ENCODE data around the gene ANKFN1.
"Not testable (repeated sequence)": the region's sequence is repeated elsewhere in the genome, so short reads cannot be mapped to it uniquely, and the experiment has no call there.

ANKFN1 gene

GRCh38 chr17:56185491-56186221, 32.4 kb downstream of the ANKFN1 start:
- no peak for DNase-seq

- peak; percentile 41 for DNase-seq
Observed at GRCh38 chr17:56186222-56186786, 33.0 kb downstream of the ANKFN1 start.

- no peak for DNase-seq
Observed at GRCh38 chr17:56203430-56203829, 50.2 kb downstream of the ANKFN1 start.

GRCh38 chr17:56206351-56206750, 53.1 kb downstream of the ANKFN1 start:
- no peak for DNase-seq

- no peak for DNase-seq
Observed at GRCh38 chr17:56213031-56213430, 59.8 kb downstream of the ANKFN1 start.

GRCh38 chr17:56217921-56218320, 64.6 kb downstream of the ANKFN1 start:
- no peak for DNase-seq

GRCh38 chr17:56222255-56222654, 69.0 kb downstream of the ANKFN1 start:
- DNase-seq = no peak

- no peak for DNase-seq
Observed at GRCh38 chr17:56230660-56231059, 77.4 kb downstream of the ANKFN1 start.

GRCh38 chr17:56231252-56231651, 78.0 kb downstream of the ANKFN1 start:
- no peak for DNase-seq

- DNase-seq = no peak
Observed at GRCh38 chr17:56231693-56232092, 78.4 kb downstream of the ANKFN1 start.

GRCh38 chr17:56244268-56244890, 91.1 kb downstream of the ANKFN1 start:
- no peak for DNase-seq

- no peak for DNase-seq
Observed at GRCh38 chr17:56247816-56248215, 94.5 kb downstream of the ANKFN1 start.

GRCh38 chr17:56257075-56257474, 103.8 kb downstream of the ANKFN1 start:
- DNase-seq = no peak

- DNase-seq = no peak
Observed at GRCh38 chr17:56260376-56261002, 107.2 kb downstream of the ANKFN1 start.

GRCh38 chr17:56262803-56263202, 109.5 kb downstream of the ANKFN1 start:
- no peak for DNase-seq

GRCh38 chr17:56269556-56270389, 116.5 kb downstream of the ANKFN1 start:
- DNase-seq = no peak

GRCh38 chr17:56274491-56274890, 121.2 kb downstream of the ANKFN1 start:
- no peak for DNase-seq

GRCh38 chr17:56284482-56284881, 131.2 kb downstream of the ANKFN1 start:
- no peak for DNase-seq

- not testable (repeated sequence) for DNase-seq
Observed at GRCh38 chr17:56288786-56289185, 135.5 kb downstream of the ANKFN1 start.

- no peak for DNase-seq
Observed at GRCh38 chr17:56289321-56289720, 136.0 kb downstream of the ANKFN1 start.

GRCh38 chr17:56290101-56290801, 137.0 kb downstream of the ANKFN1 start:
- DNase-seq = no peak

GRCh38 chr17:56290802-56291118, 137.5 kb downstream of the ANKFN1 start:
- DNase-seq = no peak
